Nucleus accumbens (tissue), 56 donors: ENCODE results near the gene NDUFA5.
"Not testable (repeated sequence)": the region's sequence is repeated elsewhere in the genome, so short reads cannot be mapped to it uniquely, and the experiment has no call there.

Source experiments
- DNase-seq, 56 donors: peaks; one replicate each; lab custom pipeline; 2025; lab: John Stamatoyannopoulos, UW

NDUFA5 gene

GRCh38 chr7:123558289-123558874 lies 764 bp upstream of the NDUFA5 start:
- DNase-seq, result no peak

- no peak for DNase-seq
These were observed 611 bp downstream of the NDUFA5 start for GRCh38 chr7:123557016-123557397.

GRCh38 chr7:123555484-123555883 lies 2.1 kb downstream of the NDUFA5 start:
- DNase-seq, result no peak

GRCh38 chr7:123553159-123553558 lies 4.5 kb downstream of the NDUFA5 start:
- DNase-seq, result no peak

- no peak for DNase-seq
These were observed 5.0 kb downstream of the NDUFA5 start for GRCh38 chr7:123552641-123553040.

- not testable (repeated sequence) for DNase-seq
These were observed 5.5 kb downstream of the NDUFA5 start for GRCh38 chr7:123552134-123552533.

DNA sequence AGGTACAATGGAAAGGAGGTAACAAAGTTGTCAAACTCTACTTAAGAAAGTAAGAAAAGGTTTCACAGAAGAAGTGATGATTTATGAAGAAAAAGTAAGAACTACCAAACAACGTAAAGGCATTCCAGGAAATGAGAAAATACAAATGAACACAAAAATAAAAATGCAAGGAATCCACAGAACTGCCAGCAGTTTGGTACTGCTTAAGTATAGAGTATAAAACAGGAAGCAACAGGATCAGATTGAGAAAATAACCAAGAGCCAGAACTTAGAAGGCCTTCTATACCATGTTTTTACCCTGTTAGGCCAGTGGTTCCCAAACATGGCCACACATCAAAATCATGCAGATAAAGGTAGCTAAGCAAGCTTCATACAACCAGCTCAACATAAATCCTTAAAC lies 9.2 kb downstream of the NDUFA5 start:
- no peak for DNase-seq

GRCh38 chr7:123539871-123540270 lies 17.7 kb downstream of the NDUFA5 start:
- DNase-seq, result no peak

DNA sequence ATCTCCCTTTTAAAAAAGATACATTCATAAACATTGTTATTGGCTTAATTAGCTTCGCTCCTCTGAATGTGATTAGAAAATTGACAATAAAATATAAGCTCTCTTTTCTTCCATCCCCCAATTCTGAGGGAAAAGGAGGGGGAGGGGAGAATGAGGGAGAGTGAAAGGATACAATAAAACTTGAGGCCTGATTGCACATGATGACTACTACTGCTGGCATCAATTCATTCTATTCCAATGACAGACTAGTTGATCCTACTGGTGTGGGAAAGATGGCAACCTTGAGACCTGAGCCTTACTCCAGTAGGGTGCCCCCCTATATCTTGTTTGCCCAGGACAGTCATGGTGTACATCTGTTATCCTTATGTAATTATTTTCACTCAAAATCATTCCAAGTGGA lies 18.7 kb downstream of the NDUFA5 start:
- no peak for DNase-seq

- DNase-seq, result no peak
These were observed 19.4 kb downstream of the NDUFA5 start for GRCh38 chr7:123538189-123538714.

DNA sequence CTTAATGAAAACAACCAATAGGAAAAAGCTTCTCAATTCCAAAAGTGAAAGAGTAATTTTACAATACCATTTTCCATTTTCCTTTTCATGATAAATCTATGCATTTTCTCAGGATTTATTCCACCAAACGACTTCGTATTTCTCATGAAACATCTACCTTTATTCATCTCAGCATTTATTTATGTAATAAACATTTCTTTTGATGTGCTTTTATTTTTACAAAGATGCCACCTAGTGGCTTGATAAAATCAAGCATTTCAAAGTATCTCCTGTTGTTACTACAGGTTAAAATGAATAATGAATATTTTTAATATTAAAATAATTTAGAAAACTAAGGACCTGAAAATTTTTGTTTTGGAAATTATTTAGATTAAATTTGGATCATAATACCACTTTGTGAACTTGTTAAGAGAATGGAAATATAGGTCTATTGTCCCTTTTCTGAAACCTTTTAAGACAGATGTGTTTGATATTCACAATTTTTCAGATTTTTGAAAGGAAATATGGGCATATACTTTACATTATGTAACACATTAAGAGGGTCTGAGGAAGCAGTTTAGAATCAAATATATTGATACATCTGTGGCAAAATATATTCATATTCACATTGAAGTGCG lies 20.5 kb downstream of the NDUFA5 start:
- no peak for DNase-seq

- peak in 1 of 56 donors; percentile 0 for DNase-seq
These were observed 22.1 kb downstream of the NDUFA5 start for GRCh38 chr7:123535517-123535916.

DNA sequence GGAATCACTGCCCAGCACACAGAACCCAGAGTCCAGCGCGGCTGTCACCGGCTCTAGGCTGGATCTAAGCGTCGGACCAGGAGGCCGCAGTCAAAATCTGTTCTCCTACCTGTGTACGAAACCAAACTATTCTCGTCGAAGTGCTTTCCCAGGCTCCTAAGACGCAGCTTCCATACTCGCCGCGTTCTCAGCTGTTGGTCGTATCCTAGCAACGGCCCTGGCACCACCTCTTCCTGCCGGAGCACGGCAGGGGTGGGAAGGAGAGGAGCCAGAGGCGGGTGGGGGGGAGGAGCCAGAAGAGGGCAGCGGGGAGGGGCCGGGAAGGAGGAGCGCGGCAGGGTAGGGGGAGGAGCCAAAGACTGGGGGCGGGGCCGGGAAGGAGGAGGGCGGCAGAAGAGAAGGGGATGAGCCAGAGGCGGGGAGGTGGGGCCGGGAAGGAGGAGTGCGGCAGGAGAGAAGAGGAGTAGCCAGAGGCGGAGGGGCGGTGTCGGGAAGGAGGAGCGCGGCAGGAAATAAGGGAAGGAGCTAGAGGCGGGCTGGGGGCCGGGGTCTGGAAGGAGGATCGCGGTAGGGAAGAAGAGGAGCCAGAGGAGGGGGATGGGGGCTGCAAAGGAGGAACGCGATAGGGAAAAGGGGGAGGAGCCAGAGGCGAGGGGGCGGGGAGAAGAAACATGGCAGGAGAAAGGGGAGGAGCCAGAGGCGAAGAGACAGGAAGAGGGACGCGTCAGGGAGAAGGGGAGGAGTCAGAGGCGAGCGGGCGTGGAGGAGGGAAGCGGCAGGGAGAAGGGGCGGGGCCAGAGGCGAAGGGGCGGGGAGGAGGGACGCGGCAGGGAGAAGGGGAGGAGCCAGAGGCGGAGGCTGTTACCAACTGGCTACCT lies 23.0 kb downstream of the NDUFA5 start, which contains the start of gene IQUB:
Gene IQUB, minus strand, starts transcription at position 213 of the 878 bp plus-strand sequence. CDS start 22,255 bp downstream, outside the sequence.
- peak; percentile 72 to 100 (median 98) for DNase-seq

- peak in 1 of 56 donors; percentile 25 for DNase-seq
These were observed 23.7 kb downstream of the NDUFA5 start for GRCh38 chr7:123533929-123534382.

- no peak for DNase-seq
These were observed 24.1 kb downstream of the NDUFA5 start for GRCh38 chr7:123533553-123533917.

DNA sequence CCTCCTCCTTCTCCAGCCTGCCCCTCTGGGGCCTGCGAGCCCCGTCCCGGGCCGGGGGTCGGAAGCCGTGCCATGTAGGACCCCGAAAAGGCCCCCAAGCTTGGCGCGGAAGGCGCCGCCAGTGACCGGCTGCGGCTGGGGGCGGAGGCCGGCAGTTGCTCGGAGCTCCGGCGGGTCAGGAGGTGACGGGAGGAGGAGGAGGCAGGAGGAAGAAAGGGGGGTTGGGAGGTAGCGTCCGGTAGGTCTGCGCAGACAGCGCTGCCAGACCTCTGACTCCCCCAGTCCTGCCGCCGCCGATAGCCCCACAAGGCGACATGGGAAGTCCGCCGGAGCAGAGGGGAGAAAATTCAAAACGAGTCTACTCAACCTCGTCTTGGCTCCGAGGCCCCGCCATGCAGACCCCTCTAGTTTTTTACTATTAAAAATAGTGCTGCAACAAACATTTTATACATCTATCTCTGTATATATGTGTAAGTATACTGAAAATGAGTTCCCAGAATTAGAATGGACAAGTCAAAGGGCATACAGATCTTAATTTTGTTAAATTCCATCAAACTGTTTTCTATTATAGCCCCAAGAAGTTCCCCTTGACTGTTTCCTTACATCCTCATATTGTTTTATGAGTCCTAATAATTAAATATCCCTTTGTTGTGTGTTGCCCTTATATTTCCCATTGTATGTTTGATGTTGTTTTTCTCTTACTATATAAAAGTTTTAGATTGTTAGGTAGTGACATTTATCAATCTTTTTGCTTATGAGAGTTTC lies 24.6 kb downstream of the NDUFA5 start:
- DNase-seq, result peak in 25 of 56 donors; percentile 1 to 35 (median 9)

DNA sequence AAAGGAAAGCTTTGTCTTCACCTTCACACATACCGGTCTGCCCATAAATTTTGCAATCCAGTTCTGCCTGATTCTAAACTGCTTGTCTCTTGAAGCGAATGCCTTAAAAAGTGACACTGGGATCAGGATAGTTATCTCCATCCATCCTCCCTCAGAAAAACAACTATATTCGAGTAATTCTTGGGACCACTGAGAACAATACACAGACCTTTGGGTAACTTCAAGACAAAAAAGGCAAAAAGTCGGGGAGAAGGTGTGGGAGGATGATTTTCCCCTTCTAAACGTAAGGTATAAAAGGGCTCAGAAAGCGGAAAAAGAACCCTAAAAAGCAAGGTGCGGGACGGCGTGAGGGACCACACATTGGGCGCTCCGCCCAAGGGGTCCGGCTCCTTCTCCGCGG lies 25.3 kb downstream of the NDUFA5 start:
- DNase-seq, result not testable (repeated sequence)

- DNase-seq, result not testable (repeated sequence)
These were observed 27.5 kb downstream of the NDUFA5 start for GRCh38 chr7:123530035-123530591.

DNA sequence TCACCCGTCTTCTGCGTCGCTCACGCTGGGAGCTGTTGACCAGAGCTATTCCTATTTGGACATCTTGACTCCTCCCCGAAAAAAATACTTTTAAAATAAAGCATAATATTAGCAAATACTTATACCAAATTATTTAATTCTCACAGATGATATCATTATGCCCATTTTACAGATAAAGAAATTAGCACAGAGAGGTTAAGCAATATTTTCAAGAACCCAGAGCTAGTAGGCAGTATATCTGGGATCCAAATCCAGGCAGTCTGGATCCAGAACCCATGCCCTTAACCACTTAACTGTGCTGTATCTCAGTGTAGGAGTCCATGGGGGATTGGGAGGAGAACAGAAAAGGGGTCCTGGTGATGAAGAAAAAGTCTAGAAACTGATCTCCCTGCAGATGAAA lies 29.4 kb downstream of the NDUFA5 start:
- no peak for DNase-seq

- not testable (repeated sequence) for DNase-seq
These were observed 29.8 kb downstream of the NDUFA5 start for GRCh38 chr7:123527712-123528225.
